Measurements from ENCODE around the gene EVA1A.

DNA sequence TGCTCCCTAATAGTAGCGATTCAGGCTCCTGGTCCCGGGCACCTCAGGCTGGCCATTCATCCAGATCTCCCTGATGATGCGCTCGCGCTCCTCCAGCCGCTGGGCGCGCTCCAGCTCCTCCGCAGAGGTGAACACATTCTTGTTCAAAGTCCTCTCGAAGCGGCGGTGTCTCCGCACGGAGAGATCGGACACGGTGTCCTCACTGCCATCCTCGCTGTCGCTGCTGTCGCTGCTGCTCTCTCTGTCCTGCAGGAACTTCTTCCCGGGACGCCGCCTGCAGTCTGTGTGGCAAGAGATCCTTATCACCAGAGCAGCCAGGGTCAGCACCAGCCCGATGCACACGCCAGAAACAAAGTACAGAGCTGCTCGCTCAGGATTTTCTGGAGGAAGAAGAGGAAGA lies 67.5 kb downstream of the EVA1A start:
- TF ChIP-seq EZH2 (IDR thresholded peaks at IDR 0.05; ENCODE audit: low read depth): no peak
- TF ChIP-seq, protein P1, sequence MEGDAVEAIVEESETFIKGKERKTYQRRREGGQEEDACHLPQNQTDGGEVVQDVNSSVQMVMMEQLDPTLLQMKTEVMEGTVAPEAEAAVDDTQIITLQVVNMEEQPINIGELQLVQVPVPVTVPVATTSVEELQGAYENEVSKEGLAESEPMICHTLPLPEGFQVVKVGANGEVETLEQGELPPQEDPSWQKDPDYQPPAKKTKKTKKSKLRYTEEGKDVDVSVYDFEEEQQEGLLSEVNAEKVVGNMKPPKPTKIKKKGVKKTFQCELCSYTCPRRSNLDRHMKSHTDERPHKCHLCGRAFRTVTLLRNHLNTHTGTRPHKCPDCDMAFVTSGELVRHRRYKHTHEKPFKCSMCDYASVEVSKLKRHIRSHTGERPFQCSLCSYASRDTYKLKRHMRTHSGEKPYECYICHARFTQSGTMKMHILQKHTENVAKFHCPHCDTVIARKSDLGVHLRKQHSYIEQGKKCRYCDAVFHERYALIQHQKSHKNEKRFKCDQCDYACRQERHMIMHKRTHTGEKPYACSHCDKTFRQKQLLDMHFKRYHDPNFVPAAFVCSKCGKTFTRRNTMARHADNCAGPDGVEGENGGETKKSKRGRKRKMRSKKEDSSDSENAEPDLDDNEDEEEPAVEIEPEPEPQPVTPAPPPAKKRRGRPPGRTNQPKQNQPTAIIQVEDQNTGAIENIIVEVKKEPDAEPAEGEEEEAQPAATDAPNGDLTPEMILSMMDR (conservative IDR thresholded peaks at IDR 0.05): no peak
